DND-41 (cell line): ENCODE data around the gene F10.
"Not testable (repeated sequence)": the region's sequence is repeated elsewhere in the genome, so short reads cannot be mapped to it uniquely, and the experiment has no call there.

ENCODE experiments used
- CTCF ChIP-seq: IDR thresholded peaks from 2 replicates; pipeline ENCODE4 v1.5.1; 2012; ENCODE audit warnings: borderline replicate concordance, low read length, moderate library complexity, mild to moderate bottlenecking; ENCODE audit not compliant: poor library complexity, severe bottlenecking; ENCODE audit errors: extremely low read depth
- EZH2 ChIP-seq: IDR thresholded peaks from 3 replicates; pipeline ENCODE4 v1.6.1; 2012; ENCODE audit warnings: borderline replicate concordance, low read depth, mild to moderate bottlenecking, moderate library complexity, low read length, inconsistent platforms; ENCODE audit not compliant: severe bottlenecking

- TF ChIP-seq CTCF, EZH2: not testable (repeated sequence)
Measured at GRCh38 chr13:113108521-113108920, 14.1 kb upstream of the F10 start.
